NCI-H187 (cell line): ENCODE results near the gene GH1.

Experiments
- DNase-seq, 2 experiments: peaks; one replicate each; lab custom pipeline; 2025; lab: John Stamatoyannopoulos, UW

The GH1 gene

DNA sequence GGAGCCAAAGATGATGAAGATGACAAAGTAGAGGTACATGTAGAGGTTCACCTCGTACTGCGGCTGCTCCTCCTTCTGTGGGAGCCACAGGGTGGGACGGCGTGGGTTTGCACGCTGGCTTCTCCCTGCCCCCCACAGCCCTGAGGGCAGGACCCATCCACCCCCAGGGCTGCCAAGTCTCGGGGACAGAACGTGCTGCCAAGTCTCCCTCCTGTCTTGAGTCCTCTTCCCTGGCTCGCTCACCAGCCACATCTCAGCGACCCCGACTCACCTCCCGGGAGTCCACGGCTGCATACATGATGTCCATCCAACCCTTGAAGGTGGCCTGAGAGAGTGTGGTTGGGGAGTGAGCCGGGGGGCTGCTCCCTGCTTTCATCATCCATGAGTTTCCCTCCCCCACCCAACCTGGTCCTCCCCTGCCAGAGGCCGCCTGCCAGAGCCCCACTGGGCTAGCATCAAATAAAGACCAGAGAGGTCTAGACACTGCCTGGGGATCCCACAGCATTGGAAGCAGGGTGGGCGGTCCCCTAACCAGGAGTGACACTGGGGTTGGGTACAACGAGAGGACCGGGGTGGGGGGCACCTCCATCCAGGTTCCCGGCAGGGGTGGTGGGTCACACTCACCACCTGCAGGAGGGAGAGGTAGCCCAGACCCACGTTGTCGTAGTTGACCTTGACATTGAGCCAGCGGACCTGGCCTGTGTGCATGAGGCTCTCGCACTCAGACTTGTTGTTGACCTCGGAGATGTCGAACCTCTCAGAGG lies 26.3 kb upstream of the GH1 start:
- no peak for DNase-seq

DNA sequence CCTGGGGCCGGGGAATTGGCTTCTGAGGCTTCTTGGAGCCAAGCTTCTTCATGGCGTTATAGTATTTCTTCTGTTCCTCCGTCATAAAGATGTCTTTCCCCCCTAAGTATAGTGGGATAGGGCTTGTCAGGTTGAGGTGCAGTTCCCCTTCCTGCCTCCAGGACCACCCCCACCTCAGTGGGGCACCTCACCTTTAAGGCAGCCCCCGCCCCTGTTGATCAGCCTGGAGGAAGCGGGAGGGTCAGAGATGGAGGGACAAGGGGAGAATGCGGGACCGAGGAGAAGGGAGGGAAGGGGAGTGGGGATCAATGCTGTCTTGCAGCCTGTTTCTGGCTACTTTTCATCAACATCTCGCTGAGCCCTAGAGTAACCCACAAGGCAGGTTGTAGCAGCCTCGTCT lies 25.1 kb upstream of the GH1 start:
- DNase-seq: no peak

DNA sequence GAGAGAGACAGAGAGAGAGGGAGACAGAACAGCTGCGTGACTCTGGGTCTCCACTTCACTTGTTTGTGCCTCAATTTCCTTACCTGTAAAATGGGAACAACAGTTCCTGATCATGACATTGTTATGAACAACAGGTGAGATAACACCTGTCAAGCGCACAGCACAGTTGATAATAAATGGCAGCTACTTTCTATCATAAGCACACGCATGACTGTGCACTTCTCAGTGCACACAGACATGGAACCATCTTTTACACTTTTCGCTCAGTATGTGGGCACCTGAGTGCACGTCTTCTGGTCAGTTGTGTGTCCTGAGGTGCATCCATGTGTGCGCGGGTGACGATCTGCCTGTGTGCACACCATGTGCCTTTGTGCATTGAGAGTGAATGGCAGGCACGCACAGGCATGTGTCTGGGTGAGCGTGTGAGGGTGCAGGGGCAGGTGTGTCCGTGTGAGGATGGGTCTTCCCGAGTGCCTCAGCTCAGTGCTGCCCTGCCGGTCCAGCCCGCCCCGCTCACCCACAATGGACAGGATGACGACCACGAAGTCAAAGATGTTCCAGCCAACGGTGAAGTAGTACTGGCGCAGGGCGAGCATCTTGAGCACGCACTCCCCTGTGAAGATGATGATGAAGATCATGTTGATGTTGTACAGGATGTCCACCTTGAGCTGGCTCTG lies 23.8 kb upstream of the GH1 start:
- DNase-seq: no peak

DNA sequence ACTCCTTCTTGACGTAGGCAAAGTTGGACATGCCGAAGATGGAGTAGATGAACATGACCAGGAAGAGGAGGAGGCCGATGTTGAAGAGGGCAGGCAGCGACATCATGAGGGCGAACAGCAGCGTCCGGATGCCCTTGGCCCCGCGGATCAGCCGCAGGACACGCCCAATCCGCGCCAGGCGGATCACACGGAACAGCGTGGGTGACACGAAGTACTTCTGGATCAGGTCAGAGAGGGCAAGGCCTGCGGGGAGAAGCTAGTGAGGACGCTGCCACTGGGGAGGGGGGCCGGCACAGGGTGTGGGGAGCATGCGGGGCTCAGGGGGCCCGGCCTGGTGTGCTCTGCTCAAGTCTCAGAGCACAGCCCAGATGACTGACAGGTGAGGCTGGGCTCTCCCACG lies 23.1 kb upstream of the GH1 start:
- DNase-seq: no peak

DNA sequence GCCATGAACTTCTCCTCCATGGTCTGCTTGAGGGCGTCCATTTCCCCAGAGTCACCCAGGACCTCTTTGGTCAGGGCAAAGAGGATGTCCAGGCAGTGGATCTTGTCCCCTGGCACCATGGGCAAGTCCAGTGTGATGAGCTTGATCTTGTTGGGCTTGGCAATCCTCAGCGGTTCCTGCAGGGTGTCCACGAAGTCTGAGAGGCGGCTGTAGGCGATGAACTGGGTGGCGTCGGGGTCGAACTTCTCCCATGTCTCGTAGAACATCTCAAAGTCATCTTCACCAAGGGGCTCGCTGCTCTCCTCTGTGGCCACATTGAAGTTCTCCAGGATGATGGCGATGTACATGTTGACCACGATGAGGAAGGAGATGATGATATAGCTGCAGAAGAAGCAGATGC lies 22.5 kb upstream of the GH1 start:
- no peak for DNase-seq

DNA sequence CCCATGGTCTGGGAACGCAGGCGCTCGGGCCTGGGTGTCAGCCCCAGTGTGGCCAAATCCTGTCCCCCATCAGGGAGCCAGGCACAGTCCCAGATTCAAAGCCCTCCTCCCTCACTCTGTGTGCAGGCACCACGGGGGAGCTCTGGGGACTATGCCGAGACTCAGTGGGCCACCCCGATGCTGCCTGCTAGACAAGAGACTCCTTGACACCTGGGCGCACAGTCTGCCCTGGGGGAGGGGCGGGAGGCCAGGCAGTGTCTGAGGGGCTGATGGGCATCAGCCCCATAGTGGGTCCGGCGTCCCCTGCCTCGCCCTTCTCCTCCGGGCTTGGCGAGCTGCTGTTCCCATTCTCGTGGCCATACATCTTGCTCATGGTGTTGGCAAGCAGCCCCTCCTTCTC lies 21.9 kb upstream of the GH1 start:
- no peak for DNase-seq

DNA sequence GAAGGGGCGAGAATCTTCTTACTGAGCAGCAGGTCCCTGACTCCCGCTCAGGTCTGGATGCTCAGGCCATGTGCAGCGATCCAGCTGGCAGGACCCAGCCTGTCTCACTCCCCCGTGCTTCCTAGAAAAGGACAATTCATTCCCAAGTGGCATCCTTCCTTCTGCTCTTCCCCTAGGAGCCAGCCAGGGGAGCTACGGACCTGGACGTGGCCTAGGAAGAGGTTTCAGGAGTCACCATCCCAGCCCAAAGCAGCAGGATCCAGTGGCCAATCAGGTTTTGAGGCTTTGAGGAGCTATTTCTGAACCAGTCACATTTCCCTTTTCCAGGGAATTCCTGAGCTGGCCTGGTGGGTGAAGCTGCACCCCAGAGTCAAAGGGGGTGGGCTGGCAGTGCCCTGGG lies 21.2 kb upstream of the GH1 start:
- no peak for DNase-seq

DNA sequence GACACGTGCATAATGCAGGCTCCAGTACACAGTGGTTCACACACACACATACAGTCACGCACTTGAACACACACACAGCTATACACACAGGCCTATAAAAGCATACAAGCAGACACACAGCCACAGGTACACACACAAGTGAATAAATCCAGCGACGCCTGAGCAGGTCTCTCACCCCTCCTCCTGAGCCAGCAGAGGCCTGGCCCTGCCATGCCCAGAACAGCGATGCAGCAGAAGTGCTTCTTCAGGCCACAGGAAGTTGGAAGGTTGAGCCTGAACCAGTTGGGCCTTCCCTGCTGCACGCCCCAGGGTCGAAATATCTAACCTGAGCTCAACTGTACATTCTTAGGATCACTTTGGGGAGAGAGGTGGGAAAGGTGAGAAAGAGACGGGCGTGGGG lies 20.8 kb upstream of the GH1 start:
- no peak for DNase-seq

DNA sequence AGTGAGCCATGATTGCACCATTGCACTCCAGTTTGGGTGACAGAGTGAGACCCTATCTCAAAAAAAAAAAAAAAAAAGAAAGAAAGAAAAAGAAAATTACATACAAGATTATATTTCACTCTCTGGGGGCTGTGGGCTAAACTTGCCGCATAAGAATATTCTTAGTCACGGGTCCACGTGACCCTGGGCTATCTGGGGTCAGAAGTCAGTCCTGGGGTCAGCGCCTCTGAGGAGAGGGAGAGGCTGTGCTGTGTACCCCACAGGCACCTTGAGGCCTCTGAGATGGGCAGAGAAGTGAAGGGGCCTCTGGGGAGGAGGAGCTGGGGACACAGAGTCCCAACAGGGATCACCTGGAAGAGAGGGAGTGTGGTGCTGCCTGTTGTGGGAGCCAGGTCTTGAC lies 19.3 kb upstream of the GH1 start:
- DNase-seq: no peak

DNA sequence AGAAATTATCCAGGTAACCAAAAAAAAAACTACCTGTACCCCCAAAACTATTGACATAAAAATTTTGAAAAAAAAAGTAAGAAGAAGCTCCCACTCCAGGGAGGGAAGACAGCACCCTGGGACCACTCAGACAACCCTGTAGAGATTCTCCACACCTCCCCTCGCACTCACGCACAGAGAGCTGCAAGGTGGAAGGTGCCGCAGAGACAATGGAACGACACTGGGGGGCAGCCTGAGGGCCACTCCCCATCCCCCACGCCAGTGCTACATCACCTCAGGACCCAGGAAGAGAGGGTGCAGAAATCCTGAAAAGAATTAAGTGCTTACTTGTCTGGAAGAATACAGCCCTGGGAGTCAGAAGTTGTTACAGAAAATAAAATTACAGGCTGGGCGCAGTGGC lies 18.7 kb upstream of the GH1 start:
- no peak for DNase-seq

DNA sequence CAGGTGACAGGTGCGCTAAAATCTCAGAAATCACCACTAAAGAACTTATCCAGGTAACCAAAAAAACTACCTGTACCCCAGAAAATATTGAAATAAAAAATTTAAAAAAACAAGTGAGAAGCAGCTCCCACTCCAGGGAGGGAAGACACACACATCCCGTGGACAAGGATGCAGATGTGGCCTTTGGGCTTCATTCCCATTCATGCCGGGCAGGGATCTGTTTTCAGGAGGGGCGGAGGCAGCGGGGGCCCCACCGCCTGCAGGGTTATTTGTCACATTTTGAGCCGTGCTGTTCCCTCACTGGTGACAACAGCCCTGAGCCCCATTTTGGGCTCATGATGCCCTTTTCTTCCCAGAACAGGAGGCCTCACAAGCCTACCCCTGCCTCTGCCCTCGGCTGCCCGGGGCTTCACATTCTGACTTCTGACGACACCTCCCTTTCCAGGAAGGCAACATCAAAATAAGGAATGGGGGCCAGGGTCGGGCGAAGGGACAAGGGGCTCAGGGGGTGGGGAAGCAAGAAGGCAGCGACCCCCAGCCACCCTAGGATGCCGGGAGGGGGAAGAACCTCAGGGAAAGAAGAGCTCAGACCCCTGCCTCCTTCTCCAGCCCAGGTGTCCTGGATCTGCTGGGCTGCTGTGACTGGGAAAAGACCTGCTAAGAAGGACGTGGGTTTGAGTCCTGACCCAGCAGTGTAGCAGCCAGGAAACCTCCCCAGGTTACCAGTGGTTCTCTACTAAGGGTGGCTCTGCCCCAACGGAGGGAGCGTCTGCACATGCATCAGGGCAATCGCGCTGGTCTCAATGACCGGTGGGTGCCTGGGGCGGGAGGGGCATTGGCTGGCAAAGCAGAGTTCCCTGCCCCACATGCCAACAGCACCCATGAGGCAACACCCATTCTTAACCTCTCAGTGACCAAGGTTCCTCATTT lies 15.8 kb upstream of the GH1 start:
- DNase-seq: no peak

DNA sequence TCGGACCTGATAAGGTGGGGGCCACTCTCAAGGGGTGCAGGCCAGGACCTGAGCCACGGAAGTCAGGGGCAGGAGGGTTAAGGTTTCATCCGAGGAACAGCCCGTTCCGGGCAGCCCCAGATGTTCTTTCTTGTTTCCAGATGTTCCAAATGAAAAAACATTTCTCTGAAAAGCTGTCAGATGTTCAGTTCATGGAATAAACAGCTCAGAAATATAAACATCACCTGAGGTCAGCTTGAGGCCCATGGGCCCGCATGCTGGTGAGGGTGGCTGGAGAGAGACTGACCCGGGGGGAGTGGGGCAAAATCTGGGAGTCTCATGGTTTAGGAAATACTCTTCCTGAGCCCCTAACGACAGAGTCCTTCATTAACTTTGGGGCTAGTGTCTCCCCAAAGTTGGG lies 15.0 kb upstream of the GH1 start:
- no peak for DNase-seq

DNA sequence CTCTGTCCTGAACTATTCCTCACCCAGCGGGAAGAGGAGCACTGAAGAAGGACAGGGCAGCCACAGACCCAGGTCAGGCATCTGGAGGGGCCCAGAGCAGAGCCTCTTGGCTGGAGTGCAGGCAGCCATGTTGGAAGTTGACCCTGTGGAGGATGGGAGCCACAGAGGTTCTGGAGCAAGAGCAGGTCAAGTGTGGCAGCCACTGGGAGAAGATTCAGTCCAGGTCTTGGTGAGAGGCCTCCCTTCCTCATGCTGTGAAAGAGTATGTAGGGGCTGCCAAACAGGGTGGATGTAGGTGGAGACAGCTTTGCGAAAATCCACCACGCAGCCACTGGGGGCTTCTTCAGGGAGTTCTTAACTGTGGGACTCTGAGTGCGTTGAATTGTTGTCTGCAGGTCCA lies 14.1 kb upstream of the GH1 start:
- DNase-seq: no peak

DNA sequence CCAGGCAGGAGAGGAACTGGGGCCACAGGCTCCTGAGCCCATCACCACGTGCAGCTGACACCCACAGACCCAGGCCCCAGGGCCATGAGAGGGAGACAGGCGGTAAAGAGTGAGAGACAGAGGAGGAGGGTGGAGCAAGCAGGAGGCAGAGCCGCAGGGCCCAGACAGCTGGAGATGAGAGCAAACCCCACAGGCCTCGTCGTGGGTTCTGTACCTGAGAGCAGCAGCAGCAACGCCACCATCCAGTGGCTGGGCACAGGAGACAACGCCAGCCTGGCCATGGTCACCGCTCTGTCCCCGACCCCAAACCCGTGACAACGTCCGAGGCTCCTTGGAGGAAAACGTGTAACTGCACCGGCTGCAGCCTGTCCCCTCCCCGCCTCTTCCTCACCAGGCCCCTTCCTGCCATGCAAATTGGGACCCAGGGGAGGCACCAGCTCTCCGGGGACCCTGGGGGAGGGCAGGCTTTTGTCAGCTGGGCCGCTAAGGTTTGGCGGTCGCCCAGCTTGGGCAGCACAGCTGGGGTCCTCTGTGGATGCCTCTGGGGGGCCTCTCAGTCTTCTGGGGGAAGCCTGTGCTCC lies 13.4 kb upstream of the GH1 start, which contains the start of gene CD79B:
CD79B (minus strand) TSS at position 351 of the 581 bp plus-strand sequence; CDS start at position 281, 70 bp downstream.
- DNase-seq: no peak

DNA sequence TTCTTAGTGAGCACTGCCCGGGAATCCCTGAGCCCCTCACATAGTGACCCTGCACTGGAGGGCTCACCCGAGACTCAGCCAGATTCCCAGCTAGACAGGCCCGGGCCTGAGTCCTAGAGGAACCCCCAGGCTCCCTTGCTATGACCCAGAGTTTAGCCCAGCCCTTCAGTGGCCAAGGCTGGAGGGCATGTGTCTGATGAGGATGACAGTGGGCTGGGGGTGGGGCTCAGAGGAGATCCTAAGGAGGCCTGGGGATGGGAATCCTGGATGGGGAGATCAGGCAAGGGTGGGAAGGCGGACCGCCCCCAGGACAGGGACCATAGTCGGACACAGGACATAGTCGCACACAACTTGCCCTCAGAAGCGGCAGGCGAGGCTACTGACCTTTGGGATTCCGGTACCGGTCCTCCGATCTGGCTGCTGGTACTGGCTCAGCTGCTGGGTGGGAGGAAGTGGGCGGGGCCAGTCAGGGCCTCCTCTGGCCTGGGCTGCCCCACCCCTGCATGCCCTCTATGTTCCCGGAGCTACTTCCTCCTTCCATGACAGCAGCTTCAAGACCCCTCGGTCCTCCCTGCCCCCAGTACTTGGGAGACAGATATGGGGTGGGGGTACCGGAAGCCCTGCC lies 12.4 kb upstream of the GH1 start:
- no peak for DNase-seq

DNA sequence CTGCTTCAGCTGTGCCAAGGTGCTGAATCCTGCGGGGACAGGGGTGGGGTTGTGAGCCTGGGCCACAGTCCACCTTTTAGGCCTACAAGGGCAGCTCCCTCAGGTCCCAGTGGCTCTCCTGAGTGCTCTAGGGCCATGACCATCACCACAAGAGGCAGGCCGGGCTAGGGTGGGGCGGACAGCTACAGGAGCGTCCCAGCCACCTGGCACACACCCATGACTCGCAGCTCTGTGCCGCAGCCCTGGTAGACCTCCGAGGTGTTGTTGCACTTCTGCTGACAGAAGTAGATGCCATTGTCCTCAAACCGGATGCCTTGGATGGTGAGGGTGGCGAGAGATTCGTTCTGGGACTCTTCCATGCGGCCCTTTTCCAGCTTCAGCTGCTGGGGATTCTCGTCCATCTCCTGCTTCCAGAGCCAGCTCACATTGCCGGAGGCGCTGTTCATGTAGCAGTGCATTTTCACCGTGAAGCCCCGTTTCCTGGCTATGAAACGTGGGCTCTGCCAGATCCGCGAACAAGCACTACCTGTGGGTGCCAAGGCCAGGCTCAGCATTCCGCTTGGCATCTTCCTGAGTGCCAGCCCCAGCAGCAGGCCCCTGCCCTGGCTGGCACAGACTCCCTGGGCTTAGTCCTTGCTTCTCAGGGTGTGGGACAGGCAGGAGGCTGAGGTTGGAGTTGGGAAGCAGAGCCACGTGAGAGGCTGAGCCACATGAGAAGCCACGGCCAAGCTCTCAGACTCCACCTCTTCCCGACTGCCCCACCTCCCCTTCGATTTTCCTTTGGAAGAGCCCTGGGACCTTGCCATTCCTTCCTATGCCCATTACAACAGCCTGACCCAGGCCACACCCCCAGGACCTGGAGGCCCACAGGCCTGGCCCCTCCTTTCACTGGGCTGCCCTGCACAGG lies 11.5 kb upstream of the GH1 start:
- DNase-seq: no peak

DNA sequence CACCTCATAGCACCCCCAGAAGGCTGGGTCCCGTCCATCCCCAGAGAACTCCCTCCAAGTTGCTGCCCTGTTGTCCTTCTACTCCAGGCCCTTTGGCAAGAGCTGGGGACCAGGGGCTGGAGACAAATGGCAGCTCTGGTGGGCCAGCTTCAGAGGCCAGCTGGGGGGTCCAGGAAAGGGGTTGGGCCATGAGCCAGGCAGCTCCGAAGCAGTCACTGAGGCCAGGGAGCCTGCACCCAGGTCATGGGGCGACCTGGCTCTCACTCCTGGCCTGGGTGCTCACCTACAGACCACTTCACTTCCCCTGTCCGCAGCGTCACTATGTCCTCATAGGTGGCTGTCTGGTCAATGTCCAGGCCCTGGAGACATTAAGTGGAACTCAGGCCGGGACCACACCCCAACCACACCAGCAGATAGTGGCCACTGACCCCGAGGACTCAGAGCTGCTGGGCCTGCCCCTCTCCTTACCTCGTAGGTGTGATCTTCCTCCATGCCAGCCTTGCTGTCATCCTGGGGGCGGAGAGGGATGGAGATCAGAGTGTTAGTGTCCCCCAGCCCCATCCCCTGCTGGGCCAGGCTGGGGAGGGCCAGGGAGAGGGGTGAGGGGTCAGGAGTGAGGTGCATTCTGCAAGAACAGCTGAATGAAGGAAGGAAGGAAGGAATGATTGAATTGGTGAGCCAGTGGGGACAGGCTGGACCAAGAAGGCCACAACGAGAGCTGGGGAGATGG lies 10.5 kb upstream of the GH1 start:
- DNase-seq: no peak

DNA sequence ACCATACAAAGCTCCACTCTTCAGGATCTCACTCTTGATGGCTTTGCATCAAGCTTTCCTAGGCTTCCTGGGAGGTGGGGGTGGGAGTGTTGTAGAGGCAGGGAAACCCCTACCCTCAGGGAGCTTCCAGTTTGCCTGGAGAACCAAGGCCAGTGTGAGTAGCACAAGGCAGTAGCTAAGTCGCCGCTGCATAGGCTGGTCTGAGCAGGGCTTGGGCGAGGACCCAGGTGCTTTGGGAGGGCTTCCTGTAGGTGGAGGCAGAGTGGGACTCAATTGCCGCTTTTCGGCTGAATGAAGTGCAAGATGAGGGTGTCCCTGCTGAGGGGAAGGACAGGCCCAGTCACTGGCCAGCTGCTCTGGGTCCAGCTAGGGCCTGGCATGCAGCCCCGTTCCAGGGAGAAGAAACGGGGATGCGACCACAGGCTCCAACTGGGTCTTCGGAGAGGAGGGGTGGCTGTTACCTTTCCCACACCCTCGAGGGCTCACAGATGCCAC lies 9.6 kb upstream of the GH1 start:
- DNase-seq: no peak

DNA sequence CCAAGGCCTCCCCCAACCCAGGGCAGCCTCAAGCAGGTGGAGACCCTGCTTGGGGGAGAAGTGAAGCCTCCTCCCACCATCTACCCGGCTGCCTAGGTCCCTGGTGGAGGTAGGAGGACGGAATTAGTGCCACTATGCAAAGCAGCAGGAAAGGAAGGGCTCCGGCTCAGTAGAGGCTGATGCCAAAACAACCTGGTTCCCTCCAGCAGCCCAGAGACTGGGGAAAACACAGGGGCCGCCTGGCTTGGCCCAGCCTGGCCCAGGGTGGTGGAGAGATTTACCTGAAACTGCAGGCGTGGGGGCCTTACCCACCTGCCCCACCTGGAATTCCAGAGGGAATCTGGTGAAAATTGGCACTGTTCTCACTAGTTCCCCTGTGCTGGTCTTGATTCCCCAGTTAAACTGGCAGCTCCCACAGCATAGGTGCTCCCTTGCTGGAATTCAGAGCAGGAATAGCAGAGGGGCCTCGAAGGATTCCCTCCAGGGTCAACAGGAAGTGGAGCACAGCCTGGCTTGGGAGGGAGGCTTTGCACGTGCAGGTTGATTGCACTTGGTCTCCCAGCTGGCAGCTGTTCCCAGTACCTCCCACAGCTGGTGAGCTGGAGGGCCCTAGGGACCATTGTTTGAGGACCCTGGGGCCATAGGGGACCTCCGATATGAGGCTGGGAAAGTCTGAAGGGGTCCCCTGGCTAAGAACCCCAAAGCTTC lies 9.0 kb upstream of the GH1 start:
- no peak for DNase-seq
